Renal cortex interstitium (tissue), 11 donors: ENCODE results near the gene ZNF341. TPM values are rescaled to one million over a fixed set of nuclear protein-coding genes. Genes with fewer than 3 reads are reported as not detected.

Experiments
- DNase-seq, 11 donors: peaks; one replicate each; pipeline ENCODE4 v3.0.0-alpha.2; 2013; ENCODE audit warnings: low read depth in 9 of 11, low spot score in 4 of 11; ENCODE audit errors: extremely low read depth in 1 of 11
- polyA plus RNA-seq, 3 donors: library from polyadenylated mRNA; unstranded; fragments of 120-200 nt; gene quantifications; one replicate each; pipeline ENCODE4 v1.2.1, GENCODE V29; 2013; ENCODE audit not compliant: insufficient read length in 3 of 3

ZNF341 gene
- polyA plus RNA-seq, 3 donors: 2.4 to 4.4 (median 3.3) TPM

GRCh38 chr20:33812152-33812849 is 80.5 kb downstream of the ZNF341 start:
- no peak for DNase-seq

GRCh38 chr20:33812908-33813462 is 81.2 kb downstream of the ZNF341 start:
- no peak for DNase-seq

GRCh38 chr20:33814238-33814712 is 82.5 kb downstream of the ZNF341 start:
- no peak for DNase-seq

GRCh38 chr20:33815671-33816070 is 83.9 kb downstream of the ZNF341 start:
- no peak for DNase-seq

GRCh38 chr20:33816191-33816590 is 84.4 kb downstream of the ZNF341 start:
- no peak for DNase-seq

- no peak for DNase-seq
Measured at GRCh38 chr20:33817411-33817810, 85.6 kb downstream of the ZNF341 start.

GRCh38 chr20:33819456-33819855 is 87.7 kb downstream of the ZNF341 start:
- no peak for DNase-seq

GRCh38 chr20:33820362-33820761 is 88.6 kb downstream of the ZNF341 start:
- no peak for DNase-seq

GRCh38 chr20:33821270-33821836 is 89.6 kb downstream of the ZNF341 start:
- no peak for DNase-seq

- DNase-seq: no peak
Measured at GRCh38 chr20:33822423-33822822, 90.6 kb downstream of the ZNF341 start.

- no peak for DNase-seq
Measured at GRCh38 chr20:33822991-33823390, 91.2 kb downstream of the ZNF341 start.

- DNase-seq: no peak
Measured at GRCh38 chr20:33824852-33825251, 93.1 kb downstream of the ZNF341 start.

- no peak for DNase-seq
Measured at GRCh38 chr20:33825340-33826269, 93.8 kb downstream of the ZNF341 start.

GRCh38 chr20:33826270-33826897 is 94.6 kb downstream of the ZNF341 start:
- DNase-seq: no peak

- DNase-seq: no peak
Measured at GRCh38 chr20:33827109-33827508, 95.3 kb downstream of the ZNF341 start.

- DNase-seq: no peak
Measured at GRCh38 chr20:33827634-33828325, 96.0 kb downstream of the ZNF341 start.

GRCh38 chr20:33828326-33828844 is 96.6 kb downstream of the ZNF341 start:
- DNase-seq: no peak

- DNase-seq: no peak
Measured at GRCh38 chr20:33828967-33829560, 97.3 kb downstream of the ZNF341 start.
